Fibroblast of skin of scalp (primary cell): ENCODE measurements around the gene RBMS3. TPM values are rescaled to one million over a fixed set of nuclear protein-coding genes. Genes with fewer than 3 reads are reported as not detected.

ENCODE experiments used
- DNase-seq: peaks from one replicate; pipeline ENCODE4 v3.0.0-alpha.2; 2013
- polyA plus RNA-seq, 2 experiments: library from polyadenylated mRNA; unstranded; fragments of 120-200 nt; gene quantifications; one replicate each; pipeline ENCODE4 v1.2.1, GENCODE V29; 2013; ENCODE audit not compliant: insufficient read length in 2 of 2

Gene RBMS3
- polyA plus RNA-seq (2013, experiment 1 of 2; ENCODE audit: insufficient read length) = 15.7 TPM
- polyA plus RNA-seq (2013, experiment 2 of 2; ENCODE audit: insufficient read length) = 17.2 TPM

DNA sequence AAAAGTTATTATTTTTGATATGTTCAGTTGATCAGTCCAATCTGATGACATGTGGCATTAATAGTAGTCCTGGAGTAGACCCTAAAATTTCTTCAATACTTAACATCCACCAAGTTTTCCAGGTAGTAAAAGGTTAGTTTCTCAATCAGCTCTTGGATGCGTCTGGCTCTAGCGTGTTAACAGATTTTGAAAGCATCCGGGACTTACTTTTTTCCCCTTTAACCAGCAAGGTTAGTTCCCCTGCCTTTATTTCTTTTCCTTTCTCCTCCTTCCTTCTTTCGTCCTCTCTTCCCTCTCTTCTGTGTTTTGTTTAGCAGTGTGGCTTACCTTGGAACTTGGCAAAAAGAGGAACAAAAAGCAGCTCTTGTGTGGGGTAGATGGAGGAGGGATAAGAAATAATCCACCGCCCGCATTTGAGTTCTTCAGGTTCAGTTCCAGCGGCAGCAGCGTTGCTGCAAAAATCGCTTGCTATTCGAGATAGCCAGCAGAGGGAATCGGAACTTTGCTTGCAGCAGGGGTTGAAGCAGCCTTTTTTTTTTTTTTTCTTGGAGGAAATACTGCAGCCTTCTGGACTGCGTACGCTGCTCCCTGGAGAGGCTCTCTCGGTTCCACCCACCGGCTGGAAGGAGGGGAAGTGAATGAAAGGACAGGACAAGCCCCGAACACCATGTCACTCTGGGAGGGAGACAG lies at the start of gene RBMS3:
Gene RBMS3 (plus strand): TSS at position 668 of the 690 bp plus-strand sequence.
- peak; percentile 98 for DNase-seq

GRCh38 chr3:29233126-29233525 lies 47.7 kb upstream of the RBMS3 start:
- peak; percentile 90 for DNase-seq

DNA sequence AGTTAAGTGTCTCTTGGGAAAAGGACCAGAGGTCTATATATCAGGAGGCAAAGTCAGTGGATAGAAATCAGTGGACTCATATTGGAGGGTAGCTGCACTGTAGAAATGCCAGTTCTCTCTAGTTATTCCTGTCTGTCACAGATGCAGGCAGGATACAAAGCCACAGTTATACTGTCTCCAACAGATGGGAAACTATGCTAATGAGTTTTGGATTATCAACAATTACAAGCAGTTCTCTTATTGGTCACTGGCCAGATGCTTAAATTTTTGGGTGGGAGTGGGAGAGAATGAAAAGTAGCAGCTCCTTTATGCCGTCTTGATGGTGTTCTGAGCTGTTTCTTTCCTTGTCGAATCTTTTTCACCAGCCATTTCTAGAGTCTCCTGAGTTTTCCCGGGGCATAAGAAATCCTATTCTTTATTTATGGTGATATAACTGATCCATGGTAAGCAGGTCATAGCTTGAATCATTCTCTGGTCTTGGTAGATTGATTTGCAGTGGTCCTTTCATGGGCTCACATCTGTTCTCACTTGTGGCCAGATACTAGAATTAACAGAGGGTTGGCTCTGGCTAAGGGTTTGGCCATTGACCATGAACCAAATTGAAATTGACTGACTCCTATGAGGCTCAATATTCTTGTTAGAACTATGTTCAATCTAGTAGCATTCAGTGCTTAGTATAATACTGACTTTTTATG lies 44.6 kb upstream of the RBMS3 start:
- DNase-seq = no peak

DNA sequence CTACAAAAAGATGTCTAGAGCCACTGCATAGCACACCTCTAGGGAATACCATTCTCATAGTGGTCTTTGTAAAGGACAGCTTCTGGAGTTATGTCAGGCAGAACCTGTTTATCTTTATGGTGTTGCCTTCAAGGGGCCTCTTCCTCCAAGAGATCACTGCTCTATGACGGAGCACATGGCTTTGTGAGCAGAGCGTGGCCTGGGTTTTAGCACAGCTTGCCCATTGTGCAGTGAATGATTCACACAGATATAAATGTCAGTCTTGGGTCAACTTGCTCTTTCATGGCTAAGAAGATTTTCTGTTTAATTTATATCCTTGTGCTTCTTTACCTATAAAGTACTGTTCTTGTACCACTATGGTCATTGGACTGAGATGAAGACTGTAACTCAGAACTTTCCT lies 41.5 kb upstream of the RBMS3 start:
- DNase-seq = no peak

DNA sequence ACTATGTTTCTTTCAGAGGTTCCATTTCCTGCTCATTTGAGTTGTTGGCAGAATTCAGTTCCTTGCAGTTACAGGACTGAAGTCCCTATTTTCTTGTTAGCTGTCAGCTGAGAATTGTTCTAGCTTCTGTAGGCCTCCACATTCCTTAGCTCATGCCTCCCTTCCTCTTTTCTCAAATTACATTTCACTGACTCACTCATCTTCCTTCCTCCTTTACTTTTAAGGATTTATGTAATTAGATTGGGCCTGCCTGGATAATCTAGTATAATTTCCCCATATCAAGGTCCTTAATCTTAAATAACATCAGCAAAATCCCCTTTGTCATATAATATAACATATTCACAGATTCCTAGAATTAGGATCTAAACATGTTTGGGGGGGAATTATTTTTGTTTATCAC lies 40.6 kb upstream of the RBMS3 start:
- peak; percentile 66 for DNase-seq

DNA sequence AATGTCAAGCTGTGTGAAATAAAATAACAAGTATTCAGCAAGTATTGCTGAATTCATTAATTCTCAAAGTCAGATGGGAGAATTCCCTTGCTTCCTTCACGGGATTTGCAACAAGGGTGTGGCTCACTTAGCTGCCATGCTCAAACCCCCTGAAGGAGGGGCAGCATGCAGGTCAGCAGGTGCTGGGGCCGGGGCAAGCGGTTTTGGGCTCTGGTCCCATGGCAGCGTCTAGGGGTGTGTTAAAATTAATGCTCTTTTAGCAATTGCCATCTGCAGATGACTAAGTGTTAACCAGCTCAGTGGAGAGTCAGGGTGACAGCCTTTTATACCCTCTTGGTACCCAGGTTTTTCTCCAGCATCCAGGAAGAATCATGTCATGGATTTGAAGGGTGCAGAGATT lies 40.0 kb upstream of the RBMS3 start:
- DNase-seq = no peak

- no peak for DNase-seq
Observed at GRCh38 chr3:29241855-29242254, 39.0 kb upstream of the RBMS3 start.

GRCh38 chr3:29242296-29242695 lies 38.6 kb upstream of the RBMS3 start:
- DNase-seq = no peak

DNA sequence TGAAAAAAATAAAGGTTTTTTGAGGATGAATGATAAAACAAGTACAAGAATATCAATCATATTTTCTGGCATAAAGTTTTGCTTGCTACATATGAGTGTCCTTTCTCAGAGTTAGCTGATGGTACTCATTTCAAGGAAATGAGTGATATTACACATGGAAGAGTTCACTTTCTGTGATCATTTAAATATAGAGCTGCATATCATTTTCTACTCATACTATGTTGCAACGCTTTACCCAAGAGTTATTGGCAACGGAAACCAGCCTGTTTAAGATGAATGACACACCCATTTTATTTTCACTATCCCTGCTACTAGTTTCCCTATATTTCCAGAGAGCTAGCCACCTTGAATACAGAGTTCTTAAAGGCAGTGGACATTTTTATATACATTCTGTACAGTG lies 35.4 kb upstream of the RBMS3 start:
- no peak for DNase-seq

DNA sequence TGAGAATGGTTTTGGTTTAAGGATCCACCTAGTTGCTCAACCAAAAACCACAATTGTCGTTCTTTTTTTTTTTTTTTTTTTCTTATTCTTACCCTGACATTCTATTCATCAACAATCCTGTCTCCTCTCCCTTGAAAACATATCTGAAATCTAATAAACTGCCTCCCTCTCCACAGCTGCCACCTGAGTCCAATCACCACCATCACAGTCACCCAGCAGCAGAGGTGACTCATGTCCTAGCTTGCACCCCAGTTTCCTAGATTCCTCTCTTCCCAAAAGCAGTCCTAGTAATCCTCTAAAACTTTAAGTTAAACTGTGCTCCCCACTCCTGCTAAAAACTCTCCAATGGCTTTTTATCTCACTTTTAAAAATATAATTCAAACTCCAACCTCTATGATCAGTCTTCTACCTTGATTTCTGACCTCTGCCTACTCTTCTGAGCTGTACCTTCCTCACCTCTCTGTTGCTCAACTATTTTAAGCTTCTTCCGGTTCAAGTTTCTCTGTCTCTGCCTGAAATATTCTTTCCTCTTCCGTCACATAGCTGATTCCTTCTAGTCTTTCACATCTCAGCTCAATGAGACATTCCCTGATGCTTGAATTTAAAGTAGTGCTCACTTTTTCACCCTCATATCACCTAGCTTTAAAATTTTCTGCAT lies 33.7 kb upstream of the RBMS3 start:
- no peak for DNase-seq

GRCh38 chr3:29249829-29250345 lies 31.0 kb upstream of the RBMS3 start:
- DNase-seq = no peak

DNA sequence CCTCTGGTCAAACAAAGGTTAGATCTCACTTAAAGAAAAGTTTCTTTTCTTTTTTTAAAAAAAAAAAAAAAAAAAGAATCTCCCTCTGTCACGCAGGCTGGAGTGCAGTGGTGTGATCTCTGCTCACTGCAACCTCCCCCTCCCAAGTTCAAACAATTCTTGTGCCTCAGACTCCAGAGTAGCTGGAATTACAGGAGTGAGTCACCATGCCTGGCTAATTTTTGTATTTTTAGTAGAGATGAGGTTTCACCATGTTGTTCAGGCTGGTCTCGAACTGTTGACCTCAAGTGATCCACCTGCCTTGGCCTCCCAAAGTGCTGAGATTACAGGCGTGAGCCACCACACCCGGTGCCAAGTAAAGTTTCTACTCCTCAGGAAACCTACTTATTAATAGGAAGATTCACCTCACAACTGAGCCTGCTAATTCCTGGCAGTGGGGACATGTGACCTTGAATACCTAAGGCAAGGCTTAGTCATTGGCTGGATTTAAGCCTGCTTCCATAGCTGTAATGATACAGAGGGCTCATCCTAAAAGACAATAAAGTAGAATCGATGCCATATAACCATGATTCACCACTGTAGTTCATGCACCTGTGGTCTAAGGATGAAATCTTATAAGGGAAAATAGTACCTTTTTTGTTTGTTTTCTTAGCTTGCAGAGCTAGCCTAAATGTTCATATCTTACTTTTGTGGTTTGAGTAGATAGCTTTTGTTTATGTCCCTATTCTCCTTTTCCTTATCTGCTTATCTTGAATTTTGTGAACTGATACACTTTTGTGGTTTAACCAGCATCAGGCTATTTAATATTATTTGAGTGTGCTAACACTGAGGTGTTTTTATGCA lies 24.8 kb upstream of the RBMS3 start:
- peak; percentile 45 for DNase-seq

DNA sequence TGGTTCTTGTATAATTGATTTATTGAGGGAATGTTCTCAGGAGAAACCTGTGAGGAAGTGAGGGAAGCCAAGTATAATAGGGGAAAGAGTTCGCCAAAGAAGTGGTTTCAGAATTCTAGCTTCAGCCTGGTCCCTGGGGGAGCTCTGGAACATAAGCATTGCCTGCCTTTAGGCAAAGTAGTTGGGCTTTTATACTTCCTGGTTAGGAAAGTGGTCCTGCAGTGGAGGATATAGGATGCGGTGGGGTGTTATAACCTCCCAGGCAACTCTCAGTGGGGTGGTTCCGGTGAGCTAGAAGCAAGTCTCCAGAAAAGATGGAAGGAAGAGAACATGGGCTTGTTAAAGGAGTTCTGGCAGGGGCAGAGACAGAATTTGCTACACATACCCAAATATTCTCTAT lies 22.7 kb upstream of the RBMS3 start:
- DNase-seq = no peak

DNA sequence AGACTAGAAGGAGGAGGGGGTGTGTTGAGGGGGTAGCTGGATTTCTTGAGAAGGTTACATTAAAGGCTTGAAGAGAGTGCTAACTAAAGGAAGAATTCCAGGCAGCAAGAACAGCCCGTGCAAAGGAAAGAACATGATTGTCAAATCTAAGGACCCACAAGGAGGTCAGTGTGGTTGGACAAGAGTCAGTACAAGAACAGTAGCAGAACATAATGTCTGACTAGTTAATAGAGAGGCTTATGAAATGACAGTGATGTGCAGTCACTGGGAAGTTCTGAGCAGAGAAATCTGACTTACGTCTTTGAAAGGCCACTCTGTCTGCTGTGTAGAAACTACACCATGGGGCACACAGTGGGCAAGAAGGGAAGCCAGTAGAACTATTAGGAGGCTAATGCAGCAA lies 19.8 kb upstream of the RBMS3 start:
- no peak for DNase-seq

- DNase-seq = no peak
Observed at GRCh38 chr3:29263476-29263875, 17.4 kb upstream of the RBMS3 start.

- no peak for DNase-seq
Observed at GRCh38 chr3:29265509-29266072, 15.3 kb upstream of the RBMS3 start.

GRCh38 chr3:29267226-29267625 lies 13.6 kb upstream of the RBMS3 start:
- DNase-seq = no peak

- DNase-seq = no peak
Observed at GRCh38 chr3:29268651-29269050, 12.2 kb upstream of the RBMS3 start.

DNA sequence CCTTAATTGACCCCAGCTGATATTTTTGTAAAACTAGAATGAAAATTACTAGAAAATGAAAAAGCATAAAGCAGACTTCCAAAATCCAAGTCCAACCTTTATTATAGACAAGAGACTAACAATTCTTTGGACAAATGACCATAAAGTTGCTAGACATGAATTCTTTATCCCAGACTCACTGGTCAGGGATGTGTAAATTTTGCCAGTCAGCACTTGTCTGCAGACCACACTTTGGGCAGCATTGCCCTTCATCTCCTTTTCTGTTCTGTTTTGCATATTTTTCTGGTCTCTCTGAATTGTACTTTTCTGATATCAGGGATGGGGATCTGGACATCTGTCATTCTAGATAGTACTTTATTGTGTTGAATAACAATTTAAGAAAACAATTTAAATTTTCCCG lies 10.1 kb upstream of the RBMS3 start:
- no peak for DNase-seq

GRCh38 chr3:29271475-29271874 lies 9.4 kb upstream of the RBMS3 start:
- no peak for DNase-seq

- DNase-seq = no peak
Observed at GRCh38 chr3:29274667-29275066, 6.2 kb upstream of the RBMS3 start.

DNA sequence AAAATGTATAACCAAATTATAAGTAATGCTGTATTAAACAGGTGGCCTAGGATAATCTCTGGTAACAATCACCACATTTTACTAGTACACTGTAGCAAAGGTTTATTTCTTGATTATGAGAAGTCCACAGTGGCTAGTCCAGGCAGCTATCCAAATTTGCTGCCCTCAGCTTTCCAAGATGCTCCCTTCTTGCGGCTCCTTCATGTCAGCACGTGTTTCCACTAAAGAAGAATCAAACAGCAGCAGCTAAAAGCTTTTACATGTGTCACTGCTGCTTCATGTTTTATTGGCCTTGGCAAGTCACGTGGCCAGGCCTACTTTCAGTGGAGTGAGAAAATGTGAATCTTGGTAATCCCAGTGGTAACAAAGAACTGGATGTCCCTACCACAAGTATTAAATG lies 5.6 kb upstream of the RBMS3 start:
- peak; percentile 50 for DNase-seq
